LNCAP (cell line): Measurements from ENCODE around the gene CYP2U1.

Experiments
- CTCF ChIP-seq: fragments of 450-650 bp; IDR thresholded peaks from 2 replicates; pipeline ENCODE4 v1.5.1; 2017; ENCODE audit warnings: mild to moderate bottlenecking

Gene CYP2U1

DNA sequence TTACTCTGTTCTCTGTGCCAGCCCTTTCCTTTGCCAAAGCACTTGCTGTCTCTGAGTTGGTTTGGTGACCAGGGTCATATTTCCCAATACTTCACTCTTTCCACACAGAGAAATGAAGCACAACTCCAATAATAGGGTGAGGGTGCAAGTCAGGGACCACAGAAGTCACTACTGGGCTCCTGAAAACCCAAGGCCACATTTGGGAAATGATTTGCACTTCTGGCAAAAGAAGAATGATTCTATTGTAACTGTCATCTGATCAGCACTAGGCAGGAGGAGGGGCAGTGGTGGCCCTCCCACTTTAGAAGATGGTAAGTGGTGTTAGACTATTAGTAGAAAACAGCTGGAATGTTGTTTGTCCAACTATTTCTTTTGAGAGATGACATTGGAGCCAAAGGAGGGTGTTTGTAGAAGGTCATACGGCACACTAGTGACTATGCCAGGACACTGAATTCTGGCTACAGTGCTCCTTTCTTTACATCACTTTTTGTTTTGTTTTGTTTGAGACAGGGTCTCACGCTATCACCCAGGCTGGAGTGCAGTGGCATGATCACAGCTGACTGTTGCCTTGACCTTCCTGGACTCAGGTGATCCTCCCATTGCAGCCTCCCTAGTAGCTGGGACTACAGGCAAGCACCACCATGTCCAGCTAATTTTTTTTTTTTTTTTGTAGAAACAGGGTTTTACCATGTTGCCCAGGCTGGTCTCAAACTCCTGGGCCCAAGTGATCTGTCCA lies 47.5 kb downstream of the CYP2U1 start:
- no peak for TF ChIP-seq CTCF

DNA sequence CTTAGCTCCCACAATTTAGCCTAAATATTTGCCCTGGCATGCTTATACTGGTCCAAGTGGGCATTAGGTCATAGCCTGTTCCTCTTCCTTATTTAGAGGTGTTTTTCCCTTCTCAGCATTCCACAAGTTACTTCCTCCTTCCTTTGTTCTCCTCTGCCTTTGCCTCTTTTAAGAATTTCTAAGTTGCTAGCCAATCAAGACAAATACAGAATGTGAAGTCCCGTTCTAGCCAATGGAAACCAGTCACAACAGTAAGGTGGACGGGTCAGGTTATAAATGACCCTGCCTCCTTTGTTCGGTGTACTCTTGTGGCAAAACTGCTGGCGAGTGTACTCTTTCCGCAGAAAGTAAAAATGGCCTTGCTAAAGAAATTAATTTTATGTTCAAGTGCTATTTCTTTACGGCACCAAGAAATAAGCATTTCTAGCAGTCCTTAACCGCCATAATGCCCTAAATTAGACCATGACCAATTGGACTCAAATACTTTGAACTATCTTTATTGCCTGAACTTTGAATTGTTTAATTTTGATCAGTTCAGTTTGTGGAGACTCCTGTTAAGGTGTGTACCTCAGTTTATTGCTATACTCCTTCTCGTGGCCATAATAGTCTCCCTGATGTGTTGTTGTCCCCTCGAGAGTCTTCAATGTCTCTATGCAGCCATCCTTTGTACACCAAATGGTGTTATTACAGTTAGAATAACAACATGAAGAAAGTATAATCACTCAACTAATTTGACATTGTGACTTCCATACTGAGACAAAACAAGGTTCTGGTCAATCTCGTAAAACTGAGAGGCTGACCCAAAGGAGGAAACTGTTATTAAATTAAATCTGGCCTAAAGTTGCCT lies 56.8 kb downstream of the CYP2U1 start:
- no peak for TF ChIP-seq CTCF

GRCh38 chr4:107988763-107989035 lies 57.4 kb downstream of the CYP2U1 start:
- no peak for TF ChIP-seq CTCF

GRCh38 chr4:107989162-107989536 lies 57.8 kb downstream of the CYP2U1 start:
- TF ChIP-seq CTCF: no peak

GRCh38 chr4:107989537-107990386 lies 58.4 kb downstream of the CYP2U1 start, which contains the start of gene HADH:
HADH (plus strand) TSS chr4:107989889; CDS start chr4:107989933, 44 bp downstream.
- TF ChIP-seq CTCF: no peak

DNA sequence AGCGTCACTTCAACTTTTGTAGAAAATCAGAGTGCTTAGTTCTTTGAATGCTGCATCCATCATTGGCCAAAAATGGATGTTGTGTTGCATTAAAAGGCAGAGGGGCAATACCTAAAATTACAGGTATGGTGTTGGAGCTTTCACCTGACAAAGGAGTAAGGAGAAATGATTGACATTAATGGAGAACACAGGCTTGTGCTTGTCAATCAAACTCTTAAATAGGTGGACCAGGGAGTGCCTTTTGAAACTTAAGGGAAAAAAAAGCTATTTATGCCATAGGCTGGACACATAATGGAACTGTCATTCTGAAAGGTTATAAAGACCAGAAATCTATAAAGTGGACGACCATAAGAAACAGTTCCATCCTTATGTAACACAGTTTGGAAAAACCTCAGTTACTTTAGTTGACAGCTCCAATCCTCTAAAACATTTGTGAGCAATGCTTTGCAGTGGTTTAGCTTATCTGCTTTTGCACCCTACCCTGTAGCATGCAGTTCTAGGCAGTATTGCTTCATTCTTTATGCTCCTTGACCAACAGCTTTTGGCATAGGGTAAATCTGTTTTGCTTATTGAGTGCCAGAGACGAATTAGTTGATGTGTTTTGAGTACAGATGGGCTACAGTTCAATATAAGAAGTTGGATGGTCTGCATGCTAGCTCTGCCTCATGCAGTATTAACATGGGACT lies 60.7 kb downstream of the CYP2U1 start:
- TF ChIP-seq CTCF: no peak

DNA sequence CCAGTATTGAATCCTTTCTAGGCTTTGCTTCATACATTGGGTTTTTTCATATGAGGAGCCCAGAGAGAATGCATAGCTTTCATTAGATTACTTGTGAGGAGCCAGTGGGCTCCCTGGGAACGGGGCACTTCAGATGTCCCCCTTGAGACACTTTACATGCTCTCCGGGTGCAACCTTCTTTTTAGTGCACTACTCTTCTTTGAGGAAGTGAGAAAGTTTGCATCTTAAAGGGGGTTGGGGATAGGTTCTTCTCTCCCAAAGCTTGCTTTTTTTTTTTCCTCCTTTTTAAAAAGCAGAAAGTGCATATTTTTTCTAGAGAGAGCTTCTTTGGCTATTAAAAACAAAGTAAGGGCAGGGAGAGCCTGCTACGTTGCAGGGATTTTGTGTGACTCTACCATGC lies 62.6 kb downstream of the CYP2U1 start:
- no peak for TF ChIP-seq CTCF
